RWPE2 (cell line): ENCODE results near the gene SYVN1.

Experiments
- ATAC-seq: fragments of 200-7000 bp; cut with Tn5 transposase; 3 replicates; pipeline ENCODE4 v1.9.1; 2021; ENCODE audit warnings: low read depth
- DNase-seq: peaks from one replicate; pipeline ENCODE4 v3.0.0-alpha.2; 2020; ENCODE audit warnings: low spot score
- H3K27ac ChIP-seq: fragments of 450-650 bp; 2 replicates; pipeline ENCODE4 v1.5.1; 2017; ENCODE audit warnings: mild to moderate bottlenecking; ENCODE audit not compliant: poor library complexity, severe bottlenecking
- H3K27me3 ChIP-seq: fragments of 250-450 bp; sonication (Bioruptor Pico); 2 replicates; pipeline ENCODE4 v1.5.1; 2021; ENCODE audit warnings: mild to moderate bottlenecking, moderate library complexity; ENCODE audit not compliant: insufficient read depth, poor library complexity, severe bottlenecking
- H3K36me3 ChIP-seq: fragments of 250-450 bp; sonication (Bioruptor Pico); 2 replicates; pipeline ENCODE4 v1.5.1; 2020; ENCODE audit warnings: low read depth, mild to moderate bottlenecking, moderate library complexity
- H3K4me1 ChIP-seq: fragments of 250-450 bp; sonication (Bioruptor Pico); 2 replicates; pipeline ENCODE4 v1.5.1; 2021; ENCODE audit warnings: mild to moderate bottlenecking, moderate library complexity; ENCODE audit not compliant: insufficient read depth, poor library complexity, severe bottlenecking
- H3K4me3 ChIP-seq: fragments of 250-450 bp; sonication (Bioruptor Pico); 2 replicates; pipeline ENCODE4 v1.5.1; 2021; ENCODE audit warnings: mild to moderate bottlenecking, moderate library complexity; ENCODE audit not compliant: severe bottlenecking
- H3K9me3 ChIP-seq: fragments of 250-450 bp; sonication (Bioruptor Pico); 2 replicates; pipeline ENCODE4 v1.5.1; 2021; ENCODE audit warnings: mild to moderate bottlenecking, moderate library complexity; ENCODE audit not compliant: severe bottlenecking
- CTCF ChIP-seq: fragments of 450-650 bp; IDR thresholded peaks from one replicate; pipeline ENCODE4 v1.5.1; 2017; ENCODE audit warnings: mild to moderate bottlenecking, moderate library complexity; ENCODE audit not compliant: poor library complexity, severe bottlenecking

The SYVN1 gene

DNA sequence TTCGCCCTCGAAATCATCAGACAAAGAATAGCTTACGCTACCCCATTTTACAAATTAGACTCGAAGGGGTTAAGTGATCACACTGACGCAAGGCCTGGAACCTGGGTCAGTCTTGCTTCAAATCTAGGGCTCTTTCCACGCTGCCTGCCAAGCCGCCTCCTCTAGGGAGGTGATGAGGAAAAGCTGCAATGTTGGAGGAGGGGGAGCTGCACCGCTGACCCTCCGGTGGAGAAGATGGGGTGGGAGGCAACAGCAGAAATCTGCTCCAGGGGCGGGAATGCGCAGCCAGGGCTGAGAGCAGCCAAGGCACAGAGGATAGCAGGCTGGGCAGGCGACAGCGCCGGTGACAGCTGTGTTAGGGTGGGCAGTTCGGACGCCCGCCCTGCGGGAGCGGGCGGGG, 595 bp downstream of the SYVN1 start:
- H3K4me3 ChIP-seq: peak overlapping the region; percentile 69
- peak overlapping the region; percentile 88 for H3K27ac ChIP-seq
- TF ChIP-seq CTCF: no peak
- H3K36me3 ChIP-seq: peaks cover 40% of the 10 kb centered on the region
- no peaks in the 10 kb centered on the region for H3K9me3 ChIP-seq
- no peaks in the 10 kb centered on the region for H3K27me3 ChIP-seq
- ATAC-seq: no peak
- DNase-seq: no peak
- H3K4me1 ChIP-seq: peaks cover 4% of the 10 kb centered on the region

GRCh38 chr11:65132988-65133700, 1.2 kb downstream of the SYVN1 start:
- H3K36me3 ChIP-seq: peaks cover 46% of the 10 kb centered on the region
- peaks cover 3% of the 10 kb centered on the region for H3K4me1 ChIP-seq
- ATAC-seq (peak; percentile 44), DNase-seq (peak; percentile 86)
- no peaks in the 10 kb centered on the region for H3K9me3 ChIP-seq
- H3K27me3 ChIP-seq: no peaks in the 10 kb centered on the region
- H3K27ac ChIP-seq: peak overlapping the region; percentile 88
- peak overlapping the region; percentile 69 for H3K4me3 ChIP-seq
- no peak for TF ChIP-seq CTCF

GRCh38 chr11:65132238-65132987, 1.9 kb downstream of the SYVN1 start:
- Histone ChIP-seq H3K4me3 (no peak overlapping the region), H3K27ac (no peak overlapping the region), H3K9me3 (no peaks in the 10 kb centered on the region), H3K4me1 (peaks cover 3% of the 10 kb centered on the region), H3K36me3 (peaks cover 50% of the 10 kb centered on the region), H3K27me3 (no peaks in the 10 kb centered on the region)
- ATAC-seq (no peak), DNase-seq (no peak)
- TF ChIP-seq CTCF: no peak

DNA sequence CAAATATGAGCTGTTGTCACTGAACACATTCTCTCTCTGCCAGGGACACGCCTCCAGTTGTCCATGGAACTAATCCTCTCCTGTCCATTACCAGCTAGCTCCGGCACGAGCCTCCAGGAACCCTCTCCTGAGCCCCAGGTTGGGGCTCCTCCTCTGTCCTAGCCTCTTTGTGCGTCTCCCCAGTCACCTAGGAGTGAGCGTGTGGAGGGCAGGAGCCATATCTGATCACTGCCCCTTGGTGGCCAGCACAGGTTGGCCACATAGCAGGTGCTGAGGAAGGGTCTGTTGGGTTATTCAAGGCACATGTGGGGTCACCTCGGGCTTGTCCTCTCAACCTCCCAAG, 2.5 kb downstream of the SYVN1 start:
- ATAC-seq: no peak
- no peak overlapping the region for H3K27ac ChIP-seq
- no peak for DNase-seq
- no peak for TF ChIP-seq CTCF
- H3K4me3 ChIP-seq: no peak overlapping the region
- H3K27me3 ChIP-seq: no peaks in the 10 kb centered on the region
- H3K36me3 ChIP-seq: peaks cover 55% of the 10 kb centered on the region
- no peaks in the 10 kb centered on the region for H3K9me3 ChIP-seq
- peaks cover 3% of the 10 kb centered on the region for H3K4me1 ChIP-seq

GRCh38 chr11:65131417-65131776, 2.9 kb downstream of the SYVN1 start:
- Histone ChIP-seq H3K4me3 (no peak overlapping the region), H3K27ac (no peak overlapping the region), H3K4me1 (peaks cover 3% of the 10 kb centered on the region), H3K9me3 (no peaks in the 10 kb centered on the region), H3K27me3 (no peaks in the 10 kb centered on the region), H3K36me3 (peaks cover 59% of the 10 kb centered on the region)
- DNase-seq (no peak), ATAC-seq (no peak)
- TF ChIP-seq CTCF: no peak
